ENCODE measurements around the gene ZNF224. TPM values are rescaled to one million over a fixed set of nuclear protein-coding genes. Genes with fewer than 3 reads are reported as not detected.
A peak's percentile ranks its signal among the peaks of the same experiment; 100 is the strongest.

Gene ZNF224
- total and polyA plus RNA-seq, 2 of the 13 experiments (the other 11 are each of a cell fraction or from before 2014, with no cell fraction given): 13.0 to 16.1 TPM

DNA sequence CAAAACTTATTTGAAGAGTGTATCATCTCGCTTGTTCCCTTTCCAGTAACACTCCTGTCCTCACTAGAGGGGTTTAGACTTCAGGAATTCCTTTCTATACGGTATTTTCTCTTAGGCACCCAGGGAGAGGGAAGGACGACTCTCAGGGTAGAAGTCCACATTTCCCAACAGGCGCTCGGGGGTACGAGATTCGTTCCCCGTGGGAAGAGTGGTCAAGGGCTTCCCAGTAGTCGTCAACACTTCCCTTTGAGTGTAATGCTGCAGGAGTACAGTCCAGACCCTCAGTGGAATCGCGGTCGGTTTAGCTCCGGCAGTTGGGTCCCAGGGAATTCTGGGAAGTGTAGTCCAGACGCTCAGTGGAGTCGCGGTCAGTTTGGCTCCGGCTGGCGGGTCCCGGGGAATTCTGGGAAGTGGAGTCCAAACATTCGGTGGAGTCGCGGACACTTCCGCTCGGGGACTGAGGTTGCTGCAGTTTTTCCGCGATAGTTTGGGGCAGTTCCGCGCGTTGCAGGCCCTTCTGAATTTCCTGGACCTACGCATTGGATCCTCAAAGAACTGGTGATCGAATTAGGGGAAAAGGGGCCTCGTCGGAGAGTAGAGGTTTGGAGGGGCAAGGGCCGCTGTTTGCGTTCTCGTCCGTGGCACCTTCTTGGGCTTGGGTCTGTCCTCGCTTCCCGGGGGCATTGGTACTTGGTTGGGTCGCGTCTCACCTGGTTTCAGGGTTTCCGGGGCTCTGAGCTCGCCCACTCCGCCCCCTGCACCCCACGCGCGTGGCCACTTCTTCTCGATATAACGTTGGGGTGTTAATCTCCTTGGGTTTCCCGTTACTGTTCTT, at the start of gene ZNF224 (continued):
- TF ChIP-seq, protein P1, sequence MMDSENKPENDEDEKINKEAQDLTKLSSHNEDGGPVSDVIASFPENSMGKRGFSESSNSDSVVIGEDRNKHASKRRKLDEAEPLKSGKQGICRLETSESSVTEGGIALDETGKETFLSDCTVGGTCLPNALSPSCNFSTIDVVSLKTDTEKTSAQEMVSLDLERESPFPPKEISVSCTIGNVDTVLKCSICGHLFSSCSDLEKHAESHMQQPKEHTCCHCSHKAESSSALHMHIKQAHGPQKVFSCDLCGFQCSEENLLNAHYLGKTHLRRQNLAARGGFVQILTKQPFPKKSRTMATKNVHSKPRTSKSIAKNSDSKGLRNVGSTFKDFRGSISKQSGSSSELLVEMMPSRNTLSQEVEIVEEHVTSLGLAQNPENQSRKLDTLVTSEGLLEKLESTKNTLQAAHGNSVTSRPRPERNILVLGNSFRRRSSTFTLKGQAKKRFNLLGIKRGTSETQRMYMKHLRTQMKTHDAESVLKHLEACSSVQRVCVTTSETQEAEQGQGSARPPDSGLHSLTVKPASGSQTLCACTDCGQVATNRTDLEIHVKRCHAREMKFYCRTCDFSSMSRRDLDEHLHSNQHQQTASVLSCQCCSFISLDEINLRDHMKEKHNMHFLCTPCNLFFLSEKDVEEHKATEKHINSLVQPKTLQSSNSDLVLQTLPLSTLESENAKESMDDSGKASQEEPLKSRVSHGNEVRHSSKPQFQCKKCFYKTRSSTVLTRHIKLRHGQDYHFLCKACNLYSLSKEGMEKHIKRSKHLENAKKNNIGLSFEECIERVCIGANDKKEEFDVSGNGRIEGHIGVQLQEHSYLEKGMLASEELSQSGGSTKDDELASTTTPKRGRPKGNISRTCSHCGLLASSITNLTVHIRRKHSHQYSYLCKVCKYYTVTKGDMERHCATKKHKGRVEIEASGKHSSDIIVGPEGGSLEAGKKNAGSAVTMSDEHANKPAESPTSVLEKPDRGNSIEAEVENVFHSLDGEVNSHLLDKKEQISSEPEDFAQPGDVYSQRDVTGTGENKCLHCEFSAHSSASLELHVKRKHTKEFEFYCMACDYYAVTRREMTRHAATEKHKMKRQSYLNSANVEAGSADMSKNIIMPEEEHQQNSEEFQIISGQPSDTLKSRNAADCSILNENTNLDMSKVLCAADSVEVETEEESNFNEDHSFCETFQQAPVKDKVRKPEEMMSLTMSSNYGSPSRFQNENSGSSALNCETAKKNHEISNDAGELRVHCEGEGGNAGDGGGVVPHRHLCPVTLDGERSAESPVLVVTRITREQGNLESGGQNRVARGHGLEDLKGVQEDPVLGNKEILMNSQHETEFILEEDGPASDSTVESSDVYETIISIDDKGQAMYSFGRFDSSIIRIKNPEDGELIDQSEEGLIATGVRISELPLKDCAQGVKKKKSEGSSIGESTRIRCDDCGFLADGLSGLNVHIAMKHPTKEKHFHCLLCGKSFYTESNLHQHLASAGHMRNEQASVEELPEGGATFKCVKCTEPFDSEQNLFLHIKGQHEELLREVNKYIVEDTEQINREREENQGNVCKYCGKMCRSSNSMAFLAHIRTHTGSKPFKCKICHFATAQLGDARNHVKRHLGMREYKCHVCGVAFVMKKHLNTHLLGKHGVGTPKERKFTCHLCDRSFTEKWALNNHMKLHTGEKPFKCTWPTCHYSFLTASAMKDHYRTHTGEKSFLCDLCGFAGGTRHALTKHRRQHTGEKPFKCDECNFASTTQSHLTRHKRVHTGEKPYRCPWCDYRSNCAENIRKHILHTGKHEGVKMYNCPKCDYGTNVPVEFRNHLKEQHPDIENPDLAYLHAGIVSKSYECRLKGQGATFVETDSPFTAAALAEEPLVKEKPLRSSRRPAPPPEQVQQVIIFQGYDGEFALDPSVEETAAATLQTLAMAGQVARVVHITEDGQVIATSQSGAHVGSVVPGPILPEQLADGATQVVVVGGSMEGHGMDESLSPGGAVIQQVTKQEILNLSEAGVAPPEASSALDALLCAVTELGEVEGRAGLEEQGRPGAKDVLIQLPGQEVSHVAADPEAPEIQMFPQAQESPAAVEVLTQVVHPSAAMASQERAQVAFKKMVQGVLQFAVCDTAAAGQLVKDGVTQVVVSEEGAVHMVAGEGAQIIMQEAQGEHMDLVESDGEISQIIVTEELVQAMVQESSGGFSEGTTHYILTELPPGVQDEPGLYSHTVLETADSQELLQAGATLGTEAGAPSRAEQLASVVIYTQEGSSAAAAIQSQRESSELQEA (CRISPR knock-in tag; IDR thresholded peaks at IDR 0.05; ENCODE audit: not compliant biosample characterization): peak; percentile 23
- peak; percentile 90 for TF ChIP-seq ZNF501 (CRISPR knock-in tag; IDR thresholded peaks at IDR 0.05)
- TF ChIP-seq TMF1 (CRISPR knock-in tag; IDR thresholded peaks at IDR 0.05; ENCODE audit: low read depth): 0 out of 2 replicates have a peak, but pooled peaks have one; percentile 40
- no peak for TF ChIP-seq RNF2 (conservative IDR thresholded peaks at IDR 0.05; ENCODE audit: low read depth)
- no peak for TF ChIP-seq SKI (IDR thresholded peaks at IDR 0.05; ENCODE audit: partially characterized antibody)
- TF ChIP-seq ZFP82 (CRISPR knock-in tag; IDR thresholded peaks at IDR 0.05; ENCODE audit: borderline replicate concordance): peak; percentile 31; the same call in 1 of the 2 replicates
- peak; percentile 66; the same call in 1 of the 2 replicates for TF ChIP-seq CBX5 (CRISPR knock-in tag; IDR thresholded peaks at IDR 0.05; ENCODE audit: borderline replicate concordance)
- 0 out of 2 replicates have a peak, but pooled peaks have one; percentile 66 for TF ChIP-seq ZSCAN12 (CRISPR knock-in tag; IDR thresholded peaks at IDR 0.05)
- TF ChIP-seq ZZZ3 (CRISPR knock-in tag; IDR thresholded peaks at IDR 0.05; ENCODE audit: borderline replicate concordance): no peak
- TF ChIP-seq KMT2A (CRISPR knock-in tag; IDR thresholded peaks at IDR 0.05): peak; percentile 83; the same call in 1 of the 2 replicates
- 0 out of 2 replicates have a peak, but pooled peaks have one; percentile 41 for TF ChIP-seq POGZ (CRISPR knock-in tag; IDR thresholded peaks at IDR 0.05)
- peak; percentile 66 for TF ChIP-seq MED1 (CRISPR knock-in tag; IDR thresholded peaks at IDR 0.05)
- peak; percentile 91 for TF ChIP-seq ZFP90 (CRISPR knock-in tag; IDR thresholded peaks at IDR 0.05; ENCODE audit: borderline replicate concordance)
- TF ChIP-seq ZMAT3 (CRISPR knock-in tag; conservative IDR thresholded peaks at IDR 0.05): peak; percentile 66; the same call in 1 of the 2 replicates
- TF ChIP-seq, protein P2, sequence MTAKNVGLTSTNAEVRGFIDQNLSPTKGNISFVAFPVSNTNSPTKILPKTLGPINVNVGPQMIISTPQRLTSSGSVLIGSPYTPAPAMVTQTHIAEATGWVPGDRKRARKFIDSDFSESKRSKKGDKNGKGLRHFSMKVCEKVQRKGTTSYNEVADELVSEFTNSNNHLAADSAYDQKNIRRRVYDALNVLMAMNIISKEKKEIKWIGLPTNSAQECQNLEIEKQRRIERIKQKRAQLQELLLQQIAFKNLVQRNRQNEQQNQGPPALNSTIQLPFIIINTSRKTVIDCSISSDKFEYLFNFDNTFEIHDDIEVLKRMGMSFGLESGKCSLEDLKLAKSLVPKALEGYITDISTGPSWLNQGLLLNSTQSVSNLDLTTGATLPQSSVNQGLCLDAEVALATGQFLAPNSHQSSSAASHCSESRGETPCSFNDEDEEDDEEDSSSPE (CRISPR knock-in tag; IDR thresholded peaks at IDR 0.05): peak; percentile 66; the same call in 1 of the 2 replicates
- no peak for TF ChIP-seq ATF4 (CRISPR knock-in tag; IDR thresholded peaks at IDR 0.05)
- TF ChIP-seq PTBP1 (IDR thresholded peaks at IDR 0.05; ENCODE audit: low read depth, low read length, poor library complexity, severe bottlenecking): no peak
- TF ChIP-seq PITX1 (CRISPR knock-in tag; IDR thresholded peaks at IDR 0.05): no peak
- peak; percentile 87 for TF ChIP-seq SUZ12 (IDR thresholded peaks at IDR 0.05; ENCODE audit: low read depth, low read length)
- TF ChIP-seq ARNT (IDR thresholded peaks at IDR 0.05): no peak

All from HepG2 (cell line).